NCI-H2107 treated with DMSO at 0.1 percent for 48 hours (cell line): ENCODE data around the gene JAKMIP1.
"Not testable (repeated sequence)": the region's sequence is repeated elsewhere in the genome, so short reads cannot be mapped to it uniquely, and the experiment has no call there.

Experiments
- DNase-seq: peaks from one replicate; lab custom pipeline; 2025; ENCODE audit not compliant: unreplicated experiment; lab: John Stamatoyannopoulos, UW

The JAKMIP1 gene

DNA sequence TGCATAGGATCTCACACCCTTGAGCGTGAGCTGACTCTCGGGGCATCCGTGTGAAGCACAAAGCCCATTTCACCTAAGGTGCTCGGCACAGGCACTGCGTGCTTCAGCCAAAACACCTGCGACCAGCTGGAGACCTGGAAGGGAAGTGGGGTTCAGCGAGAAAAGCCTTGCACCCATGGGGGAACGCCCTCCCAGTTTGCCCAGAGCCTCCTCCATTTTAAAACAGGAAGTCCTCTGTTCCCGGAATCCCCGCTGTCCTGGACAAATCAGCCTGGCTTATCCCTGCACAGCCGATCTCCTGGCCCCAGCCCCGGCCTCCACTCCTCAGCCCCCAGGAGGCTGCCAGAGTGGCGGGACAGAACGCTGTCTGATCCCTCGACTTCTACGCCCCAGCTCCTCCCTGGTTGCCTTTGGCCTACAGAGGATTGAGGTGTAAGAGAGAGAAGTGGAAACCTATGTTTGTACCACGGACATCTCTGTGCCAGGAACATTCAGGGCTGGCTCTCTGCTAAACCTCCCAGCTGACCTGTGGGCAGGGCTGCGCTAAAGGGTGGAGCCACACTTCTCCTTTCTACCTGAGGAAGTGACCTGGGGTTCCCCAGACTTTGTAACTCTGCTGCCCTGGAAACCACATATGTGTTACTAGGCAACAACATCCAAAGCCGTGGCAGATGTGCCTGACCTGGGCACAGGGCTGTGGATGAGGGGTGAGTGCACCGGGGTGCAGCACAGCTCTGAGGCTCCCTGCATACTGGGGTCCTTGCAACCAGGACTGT lies 178.3 kb downstream of the JAKMIP1 start:
- no peak for DNase-seq

DNA sequence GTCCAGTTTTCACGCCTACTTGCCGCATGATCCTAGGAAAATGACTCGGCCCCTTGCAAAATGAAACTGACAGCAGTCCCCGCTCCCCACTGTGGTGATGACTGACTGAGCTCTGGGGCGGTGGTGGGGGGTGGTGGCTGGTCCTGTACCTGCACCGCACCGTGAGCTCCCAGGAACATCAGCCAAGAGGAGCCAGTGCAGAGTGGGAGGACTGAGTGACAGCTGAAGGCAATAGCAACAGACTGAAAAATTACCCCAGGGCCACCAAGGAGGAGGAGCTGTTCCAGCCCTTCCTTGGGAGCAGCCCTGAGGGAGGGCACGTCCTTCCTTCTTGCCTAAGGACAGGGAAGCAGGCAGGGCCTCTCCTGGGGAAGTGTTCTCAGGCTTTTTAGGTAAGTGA lies 179.7 kb downstream of the JAKMIP1 start:
- no peak for DNase-seq

DNA sequence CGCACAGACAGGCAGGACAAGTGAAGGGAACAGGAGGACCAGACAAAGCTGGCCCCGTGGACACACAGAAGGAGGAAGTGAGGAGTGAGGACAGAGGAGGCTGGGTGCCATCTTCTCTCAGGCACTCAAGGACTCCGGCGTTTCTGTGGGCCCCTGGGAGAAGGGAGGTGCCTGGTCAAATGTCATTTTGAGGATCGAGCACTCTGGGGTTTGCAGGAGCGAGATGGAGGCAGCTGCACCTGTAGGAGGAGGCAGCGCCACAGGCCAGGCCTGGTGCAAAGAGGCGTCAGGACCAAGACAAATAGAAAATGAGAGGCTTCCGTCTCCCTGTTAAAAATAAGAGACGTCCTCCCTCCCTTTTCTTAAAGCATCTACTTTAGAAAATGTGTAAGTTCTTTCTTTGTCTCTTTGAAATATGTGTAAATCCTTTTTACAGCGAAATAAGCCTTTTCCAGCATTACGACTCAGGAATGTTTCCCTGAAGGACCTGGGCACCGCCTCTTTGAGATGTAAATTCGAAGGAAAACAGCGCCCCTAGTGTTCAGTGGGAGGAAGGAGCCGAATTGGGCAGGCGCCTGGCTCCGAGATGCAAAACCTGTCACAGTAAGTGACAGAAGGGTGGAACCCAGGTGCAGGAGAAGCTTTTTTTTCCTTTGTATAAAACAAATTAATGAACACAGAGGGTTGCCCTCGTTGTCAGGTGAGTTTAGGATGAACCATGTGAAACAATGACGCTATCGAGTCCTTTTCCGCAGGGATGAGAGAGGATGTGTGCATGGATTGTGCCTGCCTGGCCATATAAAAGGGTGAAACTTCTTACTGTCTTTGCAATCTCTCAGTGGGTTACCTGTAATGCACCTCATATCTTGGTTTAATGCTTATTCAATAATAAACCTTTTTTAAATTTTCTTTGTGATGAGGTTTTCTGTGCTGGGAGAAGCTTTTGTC lies 180.8 kb downstream of the JAKMIP1 start:
- peak; percentile 17 for DNase-seq

- no peak for DNase-seq
Observed at GRCh38 chr4:6018331-6018730, 182.0 kb downstream of the JAKMIP1 start, which contains the start of gene C4orf50. Gene C4orf50, minus strand, starts transcription at chr4:6018431.

GRCh38 chr4:6017800-6018199 lies 182.5 kb downstream of the JAKMIP1 start:
- no peak for DNase-seq

GRCh38 chr4:6017030-6017429 lies 183.3 kb downstream of the JAKMIP1 start:
- DNase-seq = no peak

DNA sequence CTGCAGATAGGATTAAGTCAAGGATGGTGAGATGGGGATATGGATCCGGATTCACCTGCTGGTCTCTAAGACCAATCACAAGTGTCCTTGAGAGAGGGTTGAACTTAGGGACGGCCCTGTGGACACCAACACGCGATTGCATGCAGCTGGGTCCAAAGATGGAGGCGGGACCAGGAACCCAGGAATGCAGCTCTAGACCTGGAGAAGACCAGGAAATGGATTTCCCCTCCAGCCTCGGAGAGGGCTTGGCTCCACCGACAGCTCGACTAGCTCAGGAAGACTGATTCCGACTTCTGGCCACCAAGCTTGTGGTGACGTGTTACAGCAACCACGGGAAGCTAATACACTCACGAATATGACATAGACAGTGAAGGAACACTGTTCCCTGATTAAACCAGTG lies 186.8 kb downstream of the JAKMIP1 start:
- DNase-seq = no peak

GRCh38 chr4:6012200-6012599 lies 188.1 kb downstream of the JAKMIP1 start:
- no peak for DNase-seq

DNA sequence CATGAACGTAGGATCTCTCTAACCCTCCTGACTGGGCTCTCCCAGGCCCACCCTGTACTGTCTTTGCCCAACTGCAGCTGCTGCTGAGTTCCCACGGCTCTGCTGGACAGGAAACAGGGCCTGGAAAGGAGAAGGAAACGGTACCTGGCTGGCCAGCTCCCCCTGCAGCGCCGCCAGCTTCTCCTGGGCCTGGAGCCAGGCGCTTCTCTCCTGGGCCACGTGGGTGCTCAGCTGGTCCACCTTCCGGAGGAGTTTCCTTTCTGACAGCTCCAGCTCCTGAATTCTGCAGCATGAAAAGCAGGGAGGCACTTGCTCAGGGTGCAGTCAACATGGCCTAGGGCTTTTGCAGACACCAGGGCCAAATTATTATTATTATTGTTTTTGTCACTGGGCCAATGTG lies 188.7 kb downstream of the JAKMIP1 start:
- peak; percentile 5 for DNase-seq

DNA sequence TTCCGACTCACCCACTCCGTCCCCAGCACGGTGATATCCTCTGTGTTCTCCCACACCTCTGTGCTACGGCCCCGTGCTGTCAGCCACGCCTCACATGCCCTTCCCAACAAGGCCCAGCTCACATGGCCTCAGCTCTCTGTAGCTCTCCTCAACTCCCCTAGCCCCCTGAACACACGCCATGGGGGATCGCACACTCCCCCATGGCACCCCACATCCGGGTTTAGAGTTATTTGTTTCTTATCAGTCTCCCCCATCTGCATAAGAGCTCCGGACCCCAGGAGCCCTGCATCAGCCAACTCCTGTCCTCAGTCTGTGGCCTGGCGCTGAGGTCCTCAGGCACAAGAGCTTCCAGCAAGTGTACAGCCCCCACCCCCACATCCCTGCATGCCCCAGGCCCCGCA lies 189.1 kb downstream of the JAKMIP1 start:
- DNase-seq = no peak

GRCh38 chr4:6010789-6011188 lies 189.6 kb downstream of the JAKMIP1 start:
- DNase-seq = no peak

GRCh38 chr4:6009452-6009851 lies 190.9 kb downstream of the JAKMIP1 start:
- no peak for DNase-seq

- DNase-seq = no peak
Observed at GRCh38 chr4:6008766-6009385, 191.5 kb downstream of the JAKMIP1 start.

DNA sequence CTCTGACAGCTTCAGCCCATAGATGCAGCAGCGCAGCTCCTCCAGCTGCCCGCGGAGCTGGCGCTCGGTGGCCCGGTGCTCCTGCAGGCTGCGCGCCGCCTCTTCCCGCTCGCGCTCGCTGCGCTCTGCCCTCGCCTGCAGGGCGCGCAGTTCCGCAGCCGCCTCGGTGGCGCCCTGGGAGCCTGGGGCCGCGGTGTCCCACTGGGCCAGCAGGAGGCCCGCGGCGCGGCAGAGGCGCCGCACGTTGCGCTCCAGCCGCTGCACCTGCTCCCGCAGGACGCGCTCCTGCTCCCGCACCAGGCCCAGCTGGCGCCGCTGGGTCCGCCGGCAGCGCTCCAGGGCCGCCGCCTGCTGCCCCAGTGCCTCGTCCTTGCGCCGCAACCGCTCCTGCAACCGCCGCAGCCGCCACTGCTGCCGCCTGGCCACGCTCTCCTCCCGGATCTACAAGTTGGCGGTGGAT lies 192.2 kb downstream of the JAKMIP1 start:
- DNase-seq = no peak

DNA sequence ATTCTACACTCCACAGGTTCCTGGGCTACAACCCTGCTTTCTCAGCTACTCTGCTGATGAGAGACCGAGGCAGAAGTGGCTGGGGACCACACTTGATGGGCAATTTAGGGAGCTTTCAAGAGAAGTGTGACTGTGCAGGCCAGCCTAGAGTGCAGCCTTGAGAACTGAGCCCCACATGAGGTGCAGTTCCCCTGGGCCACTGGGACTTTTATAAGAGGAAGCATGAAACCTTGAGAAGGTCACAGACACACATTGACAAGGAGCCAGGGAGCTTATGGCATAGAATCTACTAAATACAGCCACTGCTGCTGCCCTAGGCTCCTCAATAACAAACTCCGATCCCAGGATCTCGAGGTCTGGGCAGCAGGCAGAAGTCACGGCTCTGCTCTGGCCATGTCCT lies 195.2 kb downstream of the JAKMIP1 start:
- no peak for DNase-seq

- not testable (repeated sequence) for DNase-seq
Observed at GRCh38 chr4:6003485-6003884, 196.9 kb downstream of the JAKMIP1 start.

- DNase-seq = no peak
Observed at GRCh38 chr4:6002926-6003325, 197.4 kb downstream of the JAKMIP1 start.

DNA sequence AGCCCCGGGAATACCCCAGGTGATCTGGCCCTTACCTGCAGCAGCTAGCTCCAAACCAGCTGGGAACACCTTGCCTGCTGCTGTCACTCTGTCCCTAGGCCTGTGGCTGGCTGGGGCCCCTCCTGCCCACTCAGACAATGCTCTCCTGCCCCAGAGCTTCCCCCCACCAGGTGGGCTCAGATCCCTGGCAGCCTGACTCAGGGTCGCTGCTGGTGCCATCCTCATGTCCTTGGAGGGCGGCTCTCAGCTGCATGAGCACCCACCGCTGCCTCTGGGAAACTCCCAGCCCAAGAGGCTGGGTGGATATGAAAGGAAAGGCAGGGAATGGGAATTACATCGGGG lies 197.9 kb downstream of the JAKMIP1 start:
- no peak for DNase-seq

DNA sequence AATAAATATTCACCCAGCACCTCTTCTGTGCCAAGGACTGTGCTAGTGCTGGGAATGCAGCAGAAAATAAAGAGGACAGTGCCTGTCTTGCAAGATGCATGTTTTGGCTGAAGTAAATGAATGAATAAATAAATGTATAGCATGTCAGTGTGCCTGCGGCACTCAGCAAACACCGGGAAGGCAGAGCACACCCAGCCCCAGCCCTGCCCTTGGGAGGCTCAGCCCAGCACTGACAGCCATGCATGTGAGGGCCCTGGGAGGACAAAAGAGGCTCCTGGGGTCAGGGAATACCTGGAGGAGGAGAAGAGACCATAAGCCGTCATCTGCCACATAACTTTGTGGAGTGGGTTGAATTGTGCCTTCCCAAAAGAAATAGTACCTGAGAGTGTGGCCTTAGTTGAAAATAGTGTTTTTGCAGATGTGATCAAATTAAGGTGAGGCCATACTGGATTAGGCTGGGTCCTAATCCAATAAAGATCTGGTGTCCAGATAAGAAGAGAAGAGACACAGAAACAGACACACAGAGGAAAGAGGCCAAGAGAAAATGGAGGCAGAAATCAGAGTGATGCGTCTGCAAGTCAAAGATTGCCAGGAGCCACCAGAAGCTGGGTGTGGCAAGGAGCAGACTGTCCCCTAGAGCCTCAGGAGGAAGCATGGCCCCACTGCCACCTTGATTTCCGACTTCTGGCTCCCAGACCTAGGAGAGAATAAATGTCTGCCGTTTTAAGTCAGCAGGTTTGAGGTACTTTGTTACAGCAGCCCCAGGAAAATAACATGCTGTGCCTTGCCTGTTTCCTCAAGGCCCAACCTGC lies 198.5 kb downstream of the JAKMIP1 start:
- DNase-seq = no peak

GRCh38 chr4:5999830-6000365 lies 200.5 kb downstream of the JAKMIP1 start:
- no peak for DNase-seq
